T-cell (primary cell): Measurements from ENCODE around the gene MICA. TPM values are rescaled to one million over a fixed set of nuclear protein-coding genes. Genes with fewer than 3 reads are reported as not detected.
"Not testable (repeated sequence)": the region's sequence is repeated elsewhere in the genome, so short reads cannot be mapped to it uniquely, and the experiment has no call there.

Experiments
- ATAC-seq, 4 experiments: fragments of 200-7000 bp in 3 of 4; fragments of 150-1000 bp in 1 of 4; cut with Tn5 transposase; replicated peaks in 1 of 4; 1 replicate in 3 of 4; 2 replicates in 1 of 4; pipeline ENCODE4 v1.10.0; 2021; ENCODE audit warnings: moderate library complexity in 3 of 4, mild to moderate bottlenecking in 2 of 4, moderate number of reproducible peaks in 1 of 4
- CTCF ChIA-PET, 2 donors: fragments of 300-600 bp; sonication (Branson Sonifier 250); formaldehyde crosslinking; loops; one replicate each; lab custom pipeline; 2022; ENCODE audit warnings: antibody characterized with exemption in 2 of 2; lab: Charles Lee
- POLR2A ChIA-PET, 2 donors: fragments of 300-600 bp; sonication (Branson Sonifier 250); formaldehyde crosslinking; loops; one replicate each; lab custom pipeline; 2022; ENCODE audit warnings: antibody characterized with exemption in 2 of 2; lab: Charles Lee
- DNase-seq, 35 experiments: peaks; one replicate each; pipeline versions ENCODE4 v3.0.0 to v3.0.0-alpha.2; 2013 to 2023
- H3K27ac ChIP-seq: one replicate; pipeline ENCODE4 v1.5.1; 2013; ENCODE audit warnings: low read length
- H3K27me3 ChIP-seq, 2 experiments: replicated peaks in 1 of 2; 1 replicate in 1 of 2; 2 replicates in 1 of 2; pipeline versions ENCODE4 v1.6.1 to v1.7.0; 2013; ENCODE audit warnings: low read length in 1 of 2, mixed read lengths in 1 of 2; ENCODE audit not compliant: control insufficient read depth in 2 of 2, insufficient read depth in 2 of 2; ENCODE audit errors: extremely low read depth in 1 of 2
- H3K36me3 ChIP-seq, 2 donors: 1 replicate in 1 of 2; 2 replicates in 1 of 2; pipeline versions ENCODE4 v1.6.1 to v1.7.0; 2013; ENCODE audit warnings: low read length in 1 of 2; ENCODE audit not compliant: control insufficient read depth in 2 of 2, insufficient read depth in 1 of 2; ENCODE audit errors: extremely low read depth in 1 of 2
- H3K4me1 ChIP-seq, 2 experiments: 1 replicate in 1 of 2; 2 replicates in 1 of 2; pipeline versions ENCODE4 v1.6.1 to v1.7.0; 2013; ENCODE audit warnings: low read length in 2 of 2, mixed read lengths in 1 of 2; ENCODE audit not compliant: insufficient read depth in 2 of 2, control insufficient read depth in 1 of 2; ENCODE audit errors: extremely low read depth in 1 of 2
- H3K4me3 ChIP-seq, 2 donors: 1 replicate in 1 of 2; 2 replicates in 1 of 2; pipeline versions ENCODE4 v1.5.1 to v1.7.0; 2013; ENCODE audit warnings: mild to moderate bottlenecking in 2 of 2, low read length in 1 of 2, moderate library complexity in 1 of 2; ENCODE audit not compliant: control insufficient read depth in 1 of 2; ENCODE audit errors: extremely low read depth in 1 of 2
- H3K9me3 ChIP-seq: 2 replicates; pipeline ENCODE4 v1.7.0; 2013
- H3K27ac Mint-ChIP-seq, 2 donors: one replicate each; pipeline ENCODE4 v1.8.0; 2020 to 2021; ENCODE audit warnings: mild to moderate bottlenecking in 2 of 2, mixed read lengths in 2 of 2
- H3K27me3 Mint-ChIP-seq, 2 donors: one replicate each; pipeline ENCODE4 v1.8.0; 2021 to 2022; ENCODE audit warnings: mixed read lengths in 2 of 2
- H3K36me3 Mint-ChIP-seq: one replicate; pipeline ENCODE4 v1.8.0; 2021; ENCODE audit warnings: mixed read lengths
- H3K4me1 Mint-ChIP-seq, 3 donors: one replicate each; pipeline ENCODE4 v1.8.0; 2020 to 2022; ENCODE audit warnings: mixed read lengths in 3 of 3, mild to moderate bottlenecking in 1 of 3
- H3K4me3 Mint-ChIP-seq, 3 donors: one replicate each; pipeline ENCODE4 v1.8.0; 2020 to 2022; ENCODE audit warnings: mild to moderate bottlenecking in 3 of 3, mixed read lengths in 3 of 3, moderate library complexity in 3 of 3
- H3K9me3 Mint-ChIP-seq, 3 donors: one replicate each; pipeline ENCODE4 v1.8.0; 2020 to 2022; ENCODE audit warnings: mixed read lengths in 3 of 3
- WGBS: methylation state at CpG from one replicate; pipeline ENCODE4 v1.1.5; 2013; ENCODE audit warnings: missing lambda C conversion rate; ENCODE audit not compliant: insufficient coverage; 5-methylcytosine and 5-hydroxymethylcytosine counted together
- total RNA-seq, 35 experiments: library from RNA in 6 of 35; stranded (reverse) in 6 of 35; fragments of 120-200 nt in 1 of 35; gene quantifications; one replicate each; pipeline versions ENCODE4 v1.2.1 to v1.2.4 and lab custom pipeline; 2013 to 2026

Gene MICA
- total RNA-seq, 5 donors from 2014 or later (not counting 1 experiment from before 2014, with no cell fraction given) = 5.5 to 24.0 (median 14.9) TPM

- H3K9me3 Mint-ChIP-seq, H3K27ac Mint-ChIP-seq, H3K4me1 ChIP-seq, H3K36me3 Mint-ChIP-seq, H3K27me3 ChIP-seq, H3K27ac ChIP-seq, H3K9me3 ChIP-seq, H3K36me3 ChIP-seq, H3K4me1 Mint-ChIP-seq, H3K4me3 ChIP-seq, CTCF ChIA-PET, POLR2A ChIA-PET, H3K4me3 Mint-ChIP-seq, ATAC-seq, DNase-seq: not testable (repeated sequence)
- peaks cover 21 to 32% of the 10 kb centered on the region in 2 donors for H3K27me3 Mint-ChIP-seq
- WGBS = 94% methylated on average over 2 of the region's 5 CpGs
These were observed 31.7 kb downstream of the MICA start for GRCh38 chr6:31435051-31435450.

DNA sequence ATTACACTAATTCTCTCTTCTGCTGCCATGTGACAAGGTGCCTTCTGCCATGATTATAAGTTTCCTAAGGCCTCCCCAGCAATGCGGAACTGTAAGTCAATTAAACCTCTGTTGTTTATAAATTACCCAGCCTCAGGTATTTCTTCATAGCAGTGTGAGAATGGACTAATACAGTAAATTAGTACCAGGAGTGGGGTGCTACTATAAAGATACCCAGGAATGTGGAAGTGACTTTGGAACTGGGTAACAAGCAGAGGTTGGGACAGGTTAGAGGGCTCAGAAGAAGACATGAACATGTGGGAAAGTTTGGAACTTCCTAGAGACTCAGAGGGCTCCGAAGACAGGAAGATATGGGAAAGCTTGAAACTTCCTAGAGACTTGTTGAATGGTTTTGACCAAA lies 34.8 kb downstream of the MICA start:
- H3K9me3 Mint-ChIP-seq = peaks cover 0 to 5% (median 5%) of the 10 kb centered on the region in 3 donors
- no peak overlapping the region for H3K27ac ChIP-seq
- WGBS = 71% methylated on average over 1 of the region's 2 CpGs
- peaks cover 39 to 44% of the 10 kb centered on the region in 2 donors for H3K27me3 Mint-ChIP-seq
- no peak overlapping the region for H3K27ac Mint-ChIP-seq
- no peaks in the 10 kb centered on the region for H3K36me3 Mint-ChIP-seq
- peaks cover 0 to 7% (median 6%) of the 10 kb centered on the region in 3 donors for H3K4me1 Mint-ChIP-seq
- DNase-seq (no peak), ATAC-seq (no peak)
- H3K4me3 ChIP-seq = no peak overlapping the region
- CTCF ChIA-PET = interaction anchor here in 1 of 2 donors (1.2 kb wide), 1 partner anchor 40 kb away, joined by 7 read pairs; no protein-coding TSS in a partner anchor
- H3K9me3 ChIP-seq = peaks cover 4% of the 10 kb centered on the region
- H3K4me1 ChIP-seq = peaks cover 0 to 6% of the 10 kb centered on the region in 2 experiments
- POLR2A ChIA-PET = no interaction called here
- no peaks in the 10 kb centered on the region for H3K36me3 ChIP-seq
- peaks cover 0 to 19% of the 10 kb centered on the region in 2 experiments for H3K27me3 ChIP-seq
- no peak overlapping the region for H3K4me3 Mint-ChIP-seq

DNA sequence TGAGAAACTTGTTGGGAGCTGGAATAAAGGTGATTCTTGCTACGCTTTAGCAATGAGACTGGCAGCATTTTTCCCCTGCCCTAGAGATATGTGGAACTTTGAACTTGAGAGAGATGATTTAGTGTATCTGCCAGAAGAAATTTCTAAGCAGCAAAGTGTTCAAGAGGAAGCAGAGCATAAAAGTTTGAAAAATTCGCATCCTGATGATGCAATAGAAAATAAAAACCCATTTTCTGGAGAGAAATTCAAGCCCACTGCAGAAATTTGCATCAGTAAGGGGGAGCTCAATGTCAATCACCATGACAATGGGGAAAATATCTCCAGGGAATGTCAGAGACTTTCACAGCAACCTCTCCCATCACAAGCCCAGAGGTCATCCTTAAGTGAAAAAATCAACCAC lies 35.3 kb downstream of the MICA start:
- Mint-ChIP-seq H3K9me3 (peaks cover 0 to 5% (median 5%) of the 10 kb centered on the region in 3 donors), H3K36me3 (no peaks in the 10 kb centered on the region), H3K27ac (no peak overlapping the region), H3K27me3 (peaks cover 35 to 46% of the 10 kb centered on the region in 2 donors), H3K4me3 (no peak overlapping the region), H3K4me1 (peaks cover 0 to 7% (median 6%) of the 10 kb centered on the region in 3 donors)
- DNase-seq (no peak), ATAC-seq (no peak)
- CTCF ChIA-PET = interaction anchor here in 1 of 2 donors (1.2 kb wide), 1 partner anchor 41 kb away, joined by 7 read pairs; no protein-coding TSS in a partner anchor
- 83% methylated on average over 2 of the region's 2 CpGs for WGBS
- H3K27me3 ChIP-seq = peaks cover 0 to 19% of the 10 kb centered on the region in 2 experiments
- H3K4me3 ChIP-seq = no peak overlapping the region
- POLR2A ChIA-PET = interaction anchor here in 1 of 2 donors (0.6 kb wide), 1 partner anchor 152 kb away, joined by 3 read pairs; no protein-coding TSS in a partner anchor
- no peaks in the 10 kb centered on the region for H3K36me3 ChIP-seq
- H3K9me3 ChIP-seq = peaks cover 4% of the 10 kb centered on the region
- peaks cover 0 to 6% of the 10 kb centered on the region in 2 experiments for H3K4me1 ChIP-seq
- H3K27ac ChIP-seq = no peak overlapping the region

GRCh38 chr6:31441365-31442267 lies 38.2 kb downstream of the MICA start:
- Histone ChIP-seq H3K4me1 (peaks cover 0 to 6% of the 10 kb centered on the region in 2 experiments), H3K27me3 (peaks cover 0 to 24% of the 10 kb centered on the region in 2 experiments), H3K9me3 (peaks cover 4% of the 10 kb centered on the region), H3K27ac (no peak overlapping the region), H3K4me3 (no peak overlapping the region), H3K36me3 (no peaks in the 10 kb centered on the region)
- Mint-ChIP-seq H3K27ac (no peak overlapping the region), H3K27me3 (peaks cover 36 to 58% of the 10 kb centered on the region in 2 donors), H3K36me3 (no peaks in the 10 kb centered on the region), H3K9me3 (peaks cover 0 to 5% (median 5%) of the 10 kb centered on the region in 3 donors), H3K4me1 (peaks cover 0 to 7% (median 6%) of the 10 kb centered on the region in 3 donors), H3K4me3 (no peak overlapping the region)
- ATAC-seq (peak; percentile 92 to 100 (median 98)), DNase-seq (peak; percentile 33 to 89 (median 79))
- ChIA-PET CTCF (interaction anchor here (1.0 to 1.6 kb wide), 4 partner anchors 39 to 44 kb away, joined by 3 to 5 read pairs (median 4); no protein-coding TSS in a partner anchor), POLR2A (no interaction called here)
- 24% methylated on average over 26 of the region's 28 CpGs for WGBS

DNA sequence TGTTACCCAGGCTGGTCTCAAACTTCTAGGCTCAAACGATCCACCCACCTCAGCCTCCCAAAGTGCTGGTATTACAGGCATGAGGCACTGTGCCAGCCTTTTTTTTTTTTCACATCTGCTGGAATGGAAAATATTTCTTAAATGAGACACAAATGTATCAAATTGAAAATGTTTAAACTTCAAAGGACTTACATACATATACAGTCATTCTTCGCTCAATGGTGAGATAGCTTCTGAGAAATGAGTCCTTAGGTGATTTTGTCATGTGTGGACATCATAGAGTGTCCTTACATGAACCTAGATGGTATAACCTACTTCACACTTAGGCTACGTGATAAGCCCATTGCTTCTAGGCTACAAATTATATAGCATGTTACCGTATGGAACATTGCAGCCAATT lies 43.1 kb downstream of the MICA start:
- H3K27me3 Mint-ChIP-seq = peaks cover 18 to 46% of the 10 kb centered on the region in 2 donors
- no peak overlapping the region for H3K27ac Mint-ChIP-seq
- ATAC-seq = no peak
- no CpG with 5 or more reads among the region's 4 CpGs for WGBS
- H3K27me3 ChIP-seq = peaks cover 0 to 18% of the 10 kb centered on the region in 2 experiments
- H3K4me3 ChIP-seq = no peak overlapping the region
- no peaks in the 10 kb centered on the region for H3K9me3 Mint-ChIP-seq
- H3K4me3 Mint-ChIP-seq = no peak overlapping the region
- H3K27ac ChIP-seq = no peak overlapping the region
- peaks cover 0 to 5% (median 4%) of the 10 kb centered on the region in 3 donors for H3K4me1 Mint-ChIP-seq
- peaks cover 0 to 4% of the 10 kb centered on the region in 2 experiments for H3K4me1 ChIP-seq
- H3K36me3 ChIP-seq = no peaks in the 10 kb centered on the region
- peaks cover 3% of the 10 kb centered on the region for H3K9me3 ChIP-seq
- ChIA-PET POLR2A (no interaction called here), CTCF (interaction anchor here (0.5 to 0.7 kb wide), 2 partner anchors 46 to 318 kb away, joined by 3 read pairs; no protein-coding TSS in a partner anchor)
- no peaks in the 10 kb centered on the region for H3K36me3 Mint-ChIP-seq
- no peak for DNase-seq
